ENCODE measurements around the gene TMIGD2. TPM values are rescaled to one million over a fixed set of nuclear protein-coding genes. Genes with fewer than 3 reads are reported as not detected.

TMIGD2 gene
- total RNA-seq, 1 experiment from 2014 or later: not detected

GRCh38 chr19:4294389-4294788 is 7.8 kb downstream of the TMIGD2 start:
- ChIA-PET POLR2A (no interaction called here), CTCF (interaction anchor here (0.5 kb wide), 1 partner anchor 58 kb away, joined by 9 read pairs; no protein-coding TSS in a partner anchor)
- H3K36me3 ChIP-seq (ENCODE audit: control insufficient read depth, insufficient read depth, low read length): no peaks in the 10 kb centered on the region

GRCh38 chr19:4292515-4292914 is 9.7 kb downstream of the TMIGD2 start:
- H3K9me3 ChIP-seq (ENCODE audit: control insufficient read depth, insufficient read depth, low read depth, low read length): no peaks in the 10 kb centered on the region
- no TSS peak for BruUV-seq (replicated peaks)
- in situ Hi-C loops (cut with HindIII; ENCODE audit: low pct_unique_long_range_greater_than_20kb, low sequenced_read_pairs): no loop called here
- H3K27ac ChIP-seq (ENCODE audit: low read length): no peak overlapping the region
- ChIA-PET CTCF (no interaction called here), POLR2A (no interaction called here)
- H3K4me1 ChIP-seq (ENCODE audit: control insufficient read depth, insufficient read depth, low read length): no peaks in the 10 kb centered on the region
- H3K36me3 ChIP-seq (ENCODE audit: control insufficient read depth, insufficient read depth, low read length): no peaks in the 10 kb centered on the region
- no peak overlapping the region for H3K4me3 ChIP-seq (ENCODE audit: low read depth in 2 of 2, low read length in 2 of 2)
- intact Hi-C loops (cut with micrococcal nuclease; ENCODE audit: unreplicated experiment): no loop called here
- DNase-seq (ENCODE audit: low read depth, low spot score): no peak
- TF ChIP-seq TCF7L2 (IDR thresholded peaks at IDR 0.05; ENCODE audit: low read depth, low read length) (no peak), CTCF (IDR thresholded peaks at IDR 0.05) (no peak), SIN3A (IDR thresholded peaks at IDR 0.05; ENCODE audit: borderline replicate concordance, insufficient read depth, low read depth, low read length) (no peak), POLR2AphosphoS5 (IDR thresholded peaks at IDR 0.05; ENCODE audit: low read depth, low read length) (no peak), REST (IDR thresholded peaks at IDR 0.05; ENCODE audit: insufficient read depth in 1 of 2, low read depth in 2 of 2, low read length in 1 of 2) (no peak)
- ATAC-seq: no peak
- no peaks in the 10 kb centered on the region for H3K27me3 ChIP-seq (ENCODE audit: control insufficient read depth, insufficient read depth, low read length)

More at GRCh38 chr19:4294389-4294788, 7.8 kb downstream of the TMIGD2 start:
- intact Hi-C loops (cut with micrococcal nuclease; ENCODE audit: unreplicated experiment) (no loop called here), in situ Hi-C loops (cut with HindIII; ENCODE audit: low pct_unique_long_range_greater_than_20kb, low sequenced_read_pairs) (no loop called here)
- BruUV-seq (replicated peaks): no TSS peak
- no peaks in the 10 kb centered on the region for H3K4me1 ChIP-seq (ENCODE audit: control insufficient read depth, insufficient read depth, low read length)
- ATAC-seq (no peak), DNase-seq (ENCODE audit: low read depth, low spot score) (no peak)
- no peaks in the 10 kb centered on the region for H3K27me3 ChIP-seq (ENCODE audit: control insufficient read depth, insufficient read depth, low read length)
- H3K27ac ChIP-seq (ENCODE audit: low read length): no peak overlapping the region
- TF ChIP-seq TCF7L2 (IDR thresholded peaks at IDR 0.05; ENCODE audit: low read depth, low read length): no peak
- no peak for TF ChIP-seq CTCF (IDR thresholded peaks at IDR 0.05)
- TF ChIP-seq REST (IDR thresholded peaks at IDR 0.05; ENCODE audit: insufficient read depth in 1 of 2, low read depth in 2 of 2, low read length in 1 of 2): no peak
- no peak for TF ChIP-seq POLR2AphosphoS5 (IDR thresholded peaks at IDR 0.05; ENCODE audit: low read depth, low read length)
- no peak for TF ChIP-seq SIN3A (IDR thresholded peaks at IDR 0.05; ENCODE audit: borderline replicate concordance, insufficient read depth, low read depth, low read length)
- H3K4me3 ChIP-seq (ENCODE audit: low read depth in 2 of 2, low read length in 2 of 2): no peak overlapping the region
- H3K9me3 ChIP-seq (ENCODE audit: control insufficient read depth, insufficient read depth, low read depth, low read length): no peaks in the 10 kb centered on the region
